Measurements from ENCODE around the gene MYO15B.
A peak's percentile ranks its signal among the peaks of the same experiment; 100 is the strongest.
"Not testable (repeated sequence)": the region's sequence is repeated elsewhere in the genome, so short reads cannot be mapped to it uniquely, and the experiment has no call there.

The MYO15B gene

DNA sequence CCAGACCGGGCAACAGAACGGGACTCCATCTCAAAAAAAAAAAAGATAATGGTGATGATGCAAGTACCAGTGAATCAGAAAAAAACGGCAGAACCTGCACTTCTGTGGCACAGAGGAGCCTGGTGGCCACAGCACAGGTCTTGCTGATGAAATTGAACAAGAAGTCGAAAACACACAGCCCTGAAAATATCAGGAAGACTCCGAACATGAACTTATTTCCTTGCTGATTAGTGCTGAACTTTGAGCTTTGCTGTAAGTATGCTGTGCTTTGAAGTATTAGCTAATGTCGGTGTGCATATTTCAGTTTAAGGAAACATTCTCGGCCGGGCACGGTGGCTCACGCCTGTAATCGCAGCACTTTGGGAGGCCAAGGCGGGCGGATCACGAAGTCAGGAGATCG, 10.9 kb upstream of the MYO15B start:
- DNase-seq = no peak

- DNase-seq = peak; percentile 10
These were observed 6.4 kb upstream of the MYO15B start for GRCh38 chr17:75581121-75581725.

GRCh38 chr17:75583197-75583596, 4.4 kb upstream of the MYO15B start:
- DNase-seq = not testable (repeated sequence)

GRCh38 chr17:75584849-75585175, 2.8 kb upstream of the MYO15B start:
- DNase-seq = no peak

DNA sequence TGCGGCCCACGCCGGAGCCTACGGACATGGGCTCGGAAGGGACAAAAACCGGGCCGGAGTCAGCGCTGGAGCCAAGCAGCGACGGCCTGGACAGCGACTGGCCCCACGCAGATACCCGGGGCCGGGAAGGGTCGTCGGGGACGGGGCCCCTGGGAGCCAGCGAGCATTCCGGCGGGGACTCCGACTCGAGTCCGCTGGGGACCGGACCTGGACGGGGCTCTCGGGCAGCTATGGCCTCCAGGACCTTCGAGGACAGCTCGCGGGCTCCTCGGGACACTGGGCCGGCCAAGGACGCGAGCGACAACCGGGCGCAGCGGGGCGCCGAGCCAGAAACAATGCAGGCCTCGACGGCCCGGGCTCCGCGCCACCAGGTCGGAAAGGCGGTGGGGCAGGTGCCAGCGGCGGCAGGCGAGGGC, 1.0 kb downstream of the MYO15B start:
- DNase-seq = no peak

DNA sequence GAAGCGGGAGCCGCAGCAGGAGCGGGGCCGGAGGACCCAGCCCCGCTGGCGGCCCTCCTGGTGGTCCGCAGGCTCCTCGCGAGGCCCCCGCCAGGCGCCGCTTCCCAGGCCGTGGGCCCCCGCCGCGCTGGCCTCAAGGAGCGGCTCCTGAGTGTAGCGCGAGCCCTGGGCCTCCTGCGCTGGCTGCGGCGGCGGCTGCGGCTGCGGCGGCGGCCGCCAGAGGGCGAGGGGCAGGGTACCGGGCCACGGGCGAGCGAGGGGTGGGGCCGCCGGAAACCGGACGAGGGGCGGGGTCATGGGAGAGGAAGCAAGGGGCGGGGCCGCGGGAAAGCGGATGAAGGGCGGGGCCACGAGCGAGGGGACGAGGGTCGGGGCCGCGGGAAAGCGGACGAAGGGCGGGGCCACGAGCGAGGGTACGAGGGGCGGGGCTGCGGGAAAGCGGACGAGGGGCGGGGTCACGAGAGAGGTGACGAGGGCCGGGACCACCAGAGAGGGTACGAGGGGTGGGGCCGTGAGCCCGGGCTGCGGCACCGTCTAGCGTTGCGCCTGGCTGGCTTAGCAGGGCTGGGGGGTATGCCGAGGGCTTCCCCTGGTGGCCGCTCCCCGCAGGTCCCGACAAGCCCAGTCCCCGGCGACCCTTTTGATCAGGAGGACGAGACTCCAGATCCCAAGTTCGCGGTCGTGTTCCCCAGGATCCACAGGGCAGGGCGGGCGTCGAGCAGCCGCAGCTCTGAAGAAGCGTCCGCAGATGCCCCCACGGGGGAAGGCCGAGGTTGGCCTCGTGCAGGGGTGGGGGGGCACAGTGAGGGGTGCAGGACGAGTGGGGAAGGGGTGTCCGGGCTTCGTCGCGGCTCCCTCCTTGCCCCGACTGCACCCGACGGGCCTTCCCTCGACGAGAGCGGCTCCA, 1.7 kb downstream of the MYO15B start:
- DNase-seq = peak; percentile 90

- no peak for DNase-seq
These were observed 2.3 kb downstream of the MYO15B start for GRCh38 chr17:75589919-75590303.

DNA sequence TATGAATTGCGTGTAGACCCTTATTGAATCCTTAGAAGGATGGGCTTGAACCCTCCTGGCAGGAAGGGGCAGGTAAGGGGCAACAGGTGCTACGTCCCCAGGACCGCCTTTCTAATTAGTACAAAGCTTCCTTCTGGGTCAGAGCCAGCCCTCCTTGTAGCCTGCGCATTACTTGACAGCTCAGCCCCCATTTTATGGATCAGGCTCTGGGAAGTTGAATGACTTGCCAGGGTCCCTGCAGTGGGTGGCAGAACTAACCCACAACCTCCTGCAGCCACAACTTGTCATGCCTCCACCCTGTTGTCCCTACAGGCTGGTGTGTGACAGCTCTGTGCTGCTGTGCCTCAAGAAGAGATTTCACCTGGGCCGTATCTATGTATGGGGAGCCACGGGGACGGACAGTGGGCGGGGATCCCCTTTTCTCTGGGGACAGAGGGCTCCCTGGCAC, 2.7 kb downstream of the MYO15B start:
- no peak for DNase-seq

DNA sequence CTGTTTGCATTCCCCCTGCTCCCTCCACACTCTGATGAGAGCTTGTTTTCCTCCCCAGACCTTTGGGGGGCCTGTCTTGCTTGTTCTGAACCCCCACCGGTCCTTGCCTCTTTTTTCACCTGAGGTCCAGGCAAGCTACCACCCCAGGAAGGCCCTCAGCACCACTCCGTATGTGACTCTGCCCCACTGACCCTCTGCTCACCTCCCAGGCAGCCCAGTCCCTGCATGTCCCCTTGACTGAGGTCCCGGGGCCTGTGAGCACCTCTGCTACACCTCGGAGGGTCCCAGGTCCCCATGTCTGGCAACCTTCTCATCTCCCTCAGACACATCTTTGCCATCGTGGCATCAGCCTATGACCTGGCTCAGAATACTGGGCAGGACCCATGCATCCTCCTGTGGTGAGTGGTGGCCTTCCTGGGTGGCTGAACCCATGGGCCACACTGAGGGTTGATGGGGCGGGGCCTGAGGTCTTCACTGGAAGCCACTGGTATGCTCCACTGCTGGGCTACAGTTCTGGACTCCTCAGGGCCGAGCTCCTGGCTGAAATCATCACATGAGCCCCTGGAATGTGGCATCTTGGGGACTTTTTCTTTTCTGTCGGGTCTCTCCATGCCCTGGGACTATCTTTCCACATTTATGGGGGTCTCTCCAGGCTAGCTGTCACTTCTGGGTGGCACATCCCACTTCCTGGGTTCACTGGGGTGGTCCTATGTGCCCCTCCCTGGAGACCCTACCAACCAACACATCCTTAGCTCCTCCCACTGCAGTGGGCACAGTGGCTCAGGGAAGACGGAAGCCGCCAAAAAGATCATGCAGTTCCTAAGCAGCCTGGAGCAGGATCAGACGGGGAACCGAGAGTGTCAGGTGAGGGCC, 3.5 kb downstream of the MYO15B start:
- no peak for DNase-seq

DNA sequence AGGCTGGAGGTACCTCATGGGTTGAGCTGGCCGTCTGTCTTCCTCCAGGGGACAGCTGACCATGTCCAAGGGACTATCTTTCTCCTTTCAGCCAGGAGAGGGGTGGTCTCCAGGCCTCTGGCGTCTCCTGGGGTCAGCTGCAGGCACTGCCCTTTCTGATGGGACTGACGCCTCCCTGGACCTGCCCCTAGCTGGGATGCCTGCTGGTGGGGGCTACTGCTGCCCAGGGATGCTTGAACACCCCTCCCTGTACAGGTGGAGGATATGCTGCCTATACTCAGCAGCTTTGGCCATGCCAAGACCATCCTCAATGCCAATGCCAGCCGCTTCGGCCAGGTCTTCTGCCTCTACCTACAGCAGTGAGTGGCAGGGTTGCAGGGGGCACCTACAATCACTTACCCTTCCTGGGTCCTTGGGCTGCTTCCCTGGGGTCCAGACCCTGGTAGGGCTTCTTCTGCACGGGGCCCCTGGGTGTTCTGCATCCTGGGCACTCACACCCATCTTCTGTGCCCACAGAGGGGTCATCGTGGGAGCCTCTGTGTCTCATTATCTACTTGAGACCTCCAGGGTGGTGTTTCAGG, 4.2 kb downstream of the MYO15B start:
- no peak for DNase-seq

DNA sequence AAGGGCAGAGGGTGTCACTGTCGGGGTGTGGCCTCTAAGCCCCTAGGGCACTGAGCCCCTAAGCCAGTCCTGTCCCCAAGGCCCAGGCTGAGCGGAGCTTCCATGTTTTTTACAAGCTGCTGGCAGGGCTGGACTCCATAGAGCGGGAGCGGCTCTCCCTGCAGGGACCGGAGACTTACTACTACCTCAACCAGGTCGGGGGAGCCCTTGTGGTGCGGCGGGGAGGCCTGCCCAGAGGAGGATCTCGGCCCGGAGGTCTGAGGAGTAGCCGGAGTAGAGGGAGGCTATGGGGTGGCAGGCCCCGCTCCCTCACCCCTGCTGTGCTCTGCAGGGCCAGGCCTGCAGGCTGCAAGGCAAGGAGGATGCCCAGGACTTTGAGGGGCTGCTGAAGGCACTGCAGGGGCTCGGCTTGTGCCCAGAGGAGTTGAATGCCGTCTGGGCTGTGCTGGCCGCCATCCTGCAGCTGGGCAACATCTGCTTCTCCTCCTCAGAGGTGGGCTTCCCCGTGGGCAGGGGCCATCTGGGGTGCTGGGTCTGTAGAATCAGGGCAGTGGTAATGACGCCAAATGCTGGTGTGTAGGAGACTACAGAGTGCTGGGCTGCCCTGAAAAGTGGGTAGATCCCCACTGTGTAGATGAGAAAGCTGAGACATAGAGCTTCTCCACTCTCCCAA, 4.9 kb downstream of the MYO15B start:
- DNase-seq = no peak

DNA sequence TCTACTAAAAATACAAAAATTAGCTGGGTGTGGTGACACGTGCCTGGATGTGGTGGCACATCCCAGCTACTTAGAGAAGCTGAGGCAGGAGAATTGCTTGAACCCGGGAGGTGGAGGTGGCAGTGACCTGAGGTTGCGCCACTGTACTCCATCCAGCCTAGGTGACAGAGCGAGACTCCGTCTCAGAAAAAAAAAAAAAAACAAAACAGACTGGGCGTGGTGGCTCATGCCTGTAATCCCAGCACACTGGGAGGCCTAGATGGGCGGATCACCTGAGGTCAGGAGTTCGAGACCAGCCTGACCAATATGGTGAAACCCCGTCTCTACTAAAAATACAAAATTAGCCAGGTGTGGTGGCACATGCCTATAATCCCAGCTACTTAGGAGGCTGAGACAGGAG, 5.8 kb downstream of the MYO15B start:
- not testable (repeated sequence) for DNase-seq

GRCh38 chr17:75594499-75595283, 7.1 kb downstream of the MYO15B start:
- no peak for DNase-seq

GRCh38 chr17:75595284-75595919, 7.8 kb downstream of the MYO15B start:
- DNase-seq = no peak

DNA sequence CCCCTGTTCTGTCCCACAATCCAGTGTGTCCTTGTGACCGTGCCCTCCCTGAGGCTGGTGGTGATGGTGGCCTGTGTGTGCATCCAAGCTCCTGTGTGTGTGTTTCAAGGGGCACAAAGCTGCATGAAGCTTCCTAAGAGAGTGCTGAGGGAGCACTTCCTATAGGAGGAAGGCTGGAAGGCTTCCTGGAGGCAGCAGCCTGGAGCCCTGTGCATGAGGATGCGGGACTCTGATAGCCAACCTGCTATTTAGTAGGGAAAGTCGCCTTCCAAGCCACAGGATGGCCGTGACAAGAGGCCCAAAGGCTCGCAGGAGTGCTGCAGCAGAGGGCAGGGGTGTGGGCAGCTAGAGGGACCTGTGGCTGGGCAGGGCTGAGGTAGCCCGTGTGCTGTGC, 8.3 kb downstream of the MYO15B start:
- DNase-seq = no peak

GRCh38 chr17:75596320-75597087, 8.9 kb downstream of the MYO15B start:
- no peak for DNase-seq

- peak; percentile 44 for DNase-seq
These were observed 13.7 kb downstream of the MYO15B start for GRCh38 chr17:75601057-75601987.

GRCh38 chr17:75602644-75603043, 15.0 kb downstream of the MYO15B start:
- DNase-seq = no peak

- no peak for DNase-seq
These were observed 15.5 kb downstream of the MYO15B start for GRCh38 chr17:75603123-75603522.
